22Rv1 (cell line): ENCODE measurements around the gene EFCAB5.

ENCODE experiments used
- CTCF ChIP-seq: fragments of 450-650 bp; IDR thresholded peaks from 2 replicates; pipeline ENCODE4 v1.5.1; 2017; ENCODE audit warnings: mild to moderate bottlenecking
- ZFX ChIP-seq: fragments of 450-650 bp; IDR thresholded peaks from 2 replicates; pipeline ENCODE4 v1.6.1; 2017; ENCODE audit warnings: antibody characterized with exemption, borderline replicate concordance

- no peak for TF ChIP-seq CTCF
- no peak for TF ChIP-seq ZFX
Observed at GRCh38 chr17:29927546-29927945, 13.9 kb upstream of the EFCAB5 start.
